Measurements from ENCODE around the gene SCYL2. TPM values are rescaled to one million over a fixed set of nuclear protein-coding genes. Genes with fewer than 3 reads are reported as not detected.

The SCYL2 gene
- total and polyA plus RNA-seq, 2 of the 13 experiments (the other 11 are each of a cell fraction or from before 2014, with no cell fraction given): 11.4 to 28.8 TPM

GRCh38 chr12:100266835-100267602 lies at the start of gene SCYL2, which contains the start of gene DEPDC4 (continued):
- TF ChIP-seq ZNF512B (CRISPR knock-in tag; IDR thresholded peaks at IDR 0.05; ENCODE audit: borderline replicate concordance): no peak
- TF ChIP-seq ZFX (CRISPR knock-in tag; IDR thresholded peaks at IDR 0.05; ENCODE audit: low read depth): peak; percentile 90
- TF ChIP-seq HNRNPLL (IDR thresholded peaks at IDR 0.05; ENCODE audit: low read depth, low read length, poor library complexity, severe bottlenecking): peak; percentile 98
- no peak for TF ChIP-seq KDM4B (CRISPR knock-in tag; IDR thresholded peaks at IDR 0.05)
- no peak for TF ChIP-seq SMARCE1 (IDR thresholded peaks at IDR 0.05; ENCODE audit: borderline replicate concordance)
- no peak for TF ChIP-seq CENPBD1 (CRISPR knock-in tag; IDR thresholded peaks at IDR 0.05; ENCODE audit: borderline replicate concordance, low read depth)
- TF ChIP-seq KLF16 (CRISPR knock-in tag; IDR thresholded peaks at IDR 0.05): peak in 1 of 2 experiments; percentile 37; a peak in 1 of 4 replicates
- no peak for TF ChIP-seq PREB (CRISPR knock-in tag; IDR thresholded peaks at IDR 0.05)
- TF ChIP-seq ARID3A (IDR thresholded peaks at IDR 0.05; ENCODE audit: low read depth, low read length): 0 out of 2 replicates have a peak, but pooled peaks have one; percentile 28
- TF ChIP-seq ZNF563 (CRISPR knock-in tag; IDR thresholded peaks at IDR 0.05): 0 out of 2 replicates have a peak, but pooled peaks have one; percentile 36
- TF ChIP-seq HOXA9 (CRISPR knock-in tag; IDR thresholded peaks at IDR 0.05; ENCODE audit: borderline replicate concordance): 0 out of 2 replicates have a peak, but pooled peaks have one; percentile 16
- no peak for TF ChIP-seq ZNF235 (CRISPR knock-in tag; IDR thresholded peaks at IDR 0.05; ENCODE audit: borderline replicate concordance)
- 0 out of 2 replicates have a peak, but pooled peaks have one; percentile 29 for TF ChIP-seq ZNF138 (CRISPR knock-in tag; IDR thresholded peaks at IDR 0.05; ENCODE audit: low read depth)
- TF ChIP-seq ZNF30 (CRISPR knock-in tag; IDR thresholded peaks at IDR 0.05): no peak

All from HepG2 (cell line).